ENCODE data around the gene LRRC25.

- TF ChIP-seq EZH2 (IDR thresholded peaks at IDR 0.05; ENCODE audit: low read length, missing control alignments) (no peak), CTCF (conservative IDR thresholded peaks at IDR 0.05 in 1 of 2, IDR thresholded peaks at IDR 0.05 in 1 of 2; ENCODE audit: low read depth in 1 of 2, low read length in 2 of 2) (no peak)
Measured at GRCh38 chr19:18445262-18445948, 48.0 kb upstream of the LRRC25 start.
